Esophagus muscularis mucosa (tissue), 4 donors: ENCODE results near the gene PPP2R3B. TPM values are rescaled to one million over a fixed set of nuclear protein-coding genes. Genes with fewer than 3 reads are reported as not detected.
"Not testable (repeated sequence)": the region's sequence is repeated elsewhere in the genome, so short reads cannot be mapped to it uniquely, and the experiment has no call there.

ENCODE experiments used
- DNase-seq: peaks from one replicate; pipeline ENCODE4 v3.0.0-alpha.2; 2017; ENCODE audit errors: extremely low spot score
- H3K27ac ChIP-seq, 4 donors: fragments of 200-600 bp; sonication (generic); replicated peaks in 1 of 4; 1 replicate in 3 of 4; 2 replicates in 1 of 4; pipeline ENCODE4 v1.5.1; 2016 to 2019; ENCODE audit warnings: mild to moderate bottlenecking in 1 of 4
- H3K27me3 ChIP-seq, 4 donors: fragments of 200-600 bp; sonication (generic); one replicate each; pipeline versions ENCODE4 v1.5.1 to v1.6.0; 2016 to 2019
- H3K36me3 ChIP-seq, 4 donors: fragments of 200-600 bp; sonication (generic); one replicate each; pipeline ENCODE4 v1.5.1; 2016 to 2019
- H3K4me1 ChIP-seq, 4 donors: fragments of 200-600 bp; sonication (generic); one replicate each; pipeline ENCODE4 v1.5.1; 2016 to 2019
- H3K4me3 ChIP-seq, 4 donors: fragments of 200-600 bp; sonication (generic); 1 replicate in 2 of 4; 2 replicates in 2 of 4; pipeline ENCODE4 v1.5.1; 2016 to 2019; ENCODE audit warnings: mild to moderate bottlenecking in 4 of 4, moderate library complexity in 1 of 4
- H3K9me3 ChIP-seq, 4 donors: fragments of 200-600 bp; sonication (generic); 1 replicate in 3 of 4; 2 replicates in 1 of 4; pipeline ENCODE4 v1.5.1; 2016 to 2019
- EP300 ChIP-seq: sonication (generic); formaldehyde crosslinking; IDR thresholded peaks from one replicate; pipeline ENCODE4 v1.6.1; 2017; ENCODE audit warnings: antibody characterized with exemption
- POLR2A ChIP-seq: fragments of 450-650 bp; IDR thresholded peaks from one replicate; pipeline ENCODE4 v1.6.1; 2017; ENCODE audit warnings: antibody characterized with exemption, moderate library complexity, mild to moderate bottlenecking, low read depth
- POLR2AphosphoS5 ChIP-seq, 2 donors: sonication (generic); formaldehyde crosslinking; IDR thresholded peaks; one replicate each; pipeline ENCODE4 v1.6.1; 2017; ENCODE audit warnings: antibody characterized with exemption in 2 of 2
- WGBS: methylation state at CpG from one replicate; pipeline ENCODE4 v1.1.5; 2018; 5-methylcytosine and 5-hydroxymethylcytosine counted together
- intact Hi-C: fragments of 100-400 bp; cut with DNase I; formaldehyde crosslinking; loops from one replicate; pipeline ENCODE4 v1.15.1; 2023
- total RNA-seq, 4 donors: library from RNA; depleted of rRNA; stranded (reverse); fragments of >200 nt; gene quantifications; one replicate each; pipeline versions ENCODE4 v1.1.0 to v1.2.1, GENCODE V29; 2016
- TF ChIP-seq, protein P1 (sequence below), 3 experiments: fragments of 200-600 bp in 2 of 3; fragments of 450-650 bp in 1 of 3; sonication (generic) in 2 of 3; IDR thresholded peaks; one replicate each; pipeline ENCODE4 v1.5.1; 2017 to 2019; ENCODE audit warnings: antibody characterized with exemption in 3 of 3, mild to moderate bottlenecking in 2 of 3, moderate library complexity in 1 of 3

PPP2R3B gene
- total RNA-seq, 4 donors from 2014 or later = 4.0 to 8.3 (median 5.4) TPM

DNA sequence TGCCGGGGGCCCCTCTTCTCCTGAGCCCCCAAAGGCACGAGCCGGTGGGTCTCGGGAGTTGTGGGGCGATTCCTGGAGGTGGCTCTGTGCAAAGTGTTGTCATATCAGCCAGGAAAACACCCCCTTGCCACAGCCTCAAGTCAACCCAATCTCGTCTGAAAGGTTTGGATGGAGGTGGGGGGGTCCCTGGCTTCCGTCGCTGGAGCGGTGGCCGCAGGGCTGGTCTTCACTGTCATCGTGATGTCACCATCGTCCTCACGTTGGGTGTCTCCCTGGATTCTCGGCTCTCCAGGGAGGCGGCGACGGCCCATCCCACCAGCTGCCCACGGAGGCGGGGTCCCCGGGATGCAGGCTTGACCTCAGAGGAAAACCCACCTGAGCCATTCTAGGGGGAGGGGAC lies 38.3 kb upstream of the PPP2R3B start:
- Histone ChIP-seq H3K4me1 (peaks cover 0 to 7% (median 5%) of the 10 kb centered on the region in 4 donors), H3K27ac (no peak overlapping the region), H3K27me3 (peaks cover 0 to 76% (median 9%) of the 10 kb centered on the region in 4 donors), H3K4me3 (no peak overlapping the region), H3K9me3 (no peaks in the 10 kb centered on the region), H3K36me3 (no peaks in the 10 kb centered on the region)
- WGBS = 68% methylated on average over 6 of the region's 20 CpGs
- TF ChIP-seq, protein P1, sequence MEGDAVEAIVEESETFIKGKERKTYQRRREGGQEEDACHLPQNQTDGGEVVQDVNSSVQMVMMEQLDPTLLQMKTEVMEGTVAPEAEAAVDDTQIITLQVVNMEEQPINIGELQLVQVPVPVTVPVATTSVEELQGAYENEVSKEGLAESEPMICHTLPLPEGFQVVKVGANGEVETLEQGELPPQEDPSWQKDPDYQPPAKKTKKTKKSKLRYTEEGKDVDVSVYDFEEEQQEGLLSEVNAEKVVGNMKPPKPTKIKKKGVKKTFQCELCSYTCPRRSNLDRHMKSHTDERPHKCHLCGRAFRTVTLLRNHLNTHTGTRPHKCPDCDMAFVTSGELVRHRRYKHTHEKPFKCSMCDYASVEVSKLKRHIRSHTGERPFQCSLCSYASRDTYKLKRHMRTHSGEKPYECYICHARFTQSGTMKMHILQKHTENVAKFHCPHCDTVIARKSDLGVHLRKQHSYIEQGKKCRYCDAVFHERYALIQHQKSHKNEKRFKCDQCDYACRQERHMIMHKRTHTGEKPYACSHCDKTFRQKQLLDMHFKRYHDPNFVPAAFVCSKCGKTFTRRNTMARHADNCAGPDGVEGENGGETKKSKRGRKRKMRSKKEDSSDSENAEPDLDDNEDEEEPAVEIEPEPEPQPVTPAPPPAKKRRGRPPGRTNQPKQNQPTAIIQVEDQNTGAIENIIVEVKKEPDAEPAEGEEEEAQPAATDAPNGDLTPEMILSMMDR (IDR thresholded peaks at IDR 0.05) = no peak
- no peak for DNase-seq
- intact Hi-C loops = no loop called here

DNA sequence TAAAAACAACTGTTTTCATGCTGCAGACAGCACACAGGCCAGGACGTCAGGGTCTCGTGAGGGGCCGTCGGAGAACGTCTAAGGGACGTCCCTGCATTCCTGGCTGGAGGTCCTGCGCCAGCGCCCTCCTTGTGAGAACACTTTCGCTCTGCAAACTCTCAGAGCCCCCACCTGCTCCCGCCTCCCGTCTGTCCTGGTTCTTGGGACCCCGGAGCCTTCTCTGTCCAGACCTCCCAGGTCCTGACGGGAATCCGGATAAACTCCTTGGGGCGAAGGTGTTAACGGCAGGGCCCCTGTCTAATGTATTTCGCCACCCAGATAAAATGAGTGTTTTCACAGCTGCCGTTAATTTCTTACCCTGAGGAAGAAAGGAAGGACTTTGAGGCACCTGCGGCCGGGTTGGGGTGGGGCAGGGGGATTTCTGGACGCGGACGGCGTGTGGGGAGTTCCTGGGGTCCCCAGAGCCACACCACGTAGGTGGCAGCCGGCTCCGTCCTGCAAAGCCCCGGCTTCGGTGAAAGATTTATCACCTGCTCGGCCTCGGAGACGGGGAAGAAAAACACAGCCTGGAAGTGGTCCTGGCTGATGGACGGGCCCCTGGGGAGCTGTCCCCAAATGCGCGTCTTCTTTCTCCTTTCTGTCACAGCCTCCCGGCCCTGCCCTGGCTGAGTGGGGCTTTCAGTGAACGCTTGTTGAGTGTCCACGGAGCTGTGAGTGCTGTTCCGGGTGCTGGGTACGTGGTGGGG lies 35.1 kb upstream of the PPP2R3B start:
- no peak overlapping the region for H3K4me3 ChIP-seq
- 30% methylated on average over 37 of the region's 40 CpGs for WGBS
- TF ChIP-seq, protein P1 (IDR thresholded peaks at IDR 0.05) = no peak
- TF ChIP-seq EP300 (no peak), POLR2AphosphoS5 (IDR thresholded peaks at IDR 0.05) (no peak), POLR2A (no peak)
- no peaks in the 10 kb centered on the region for H3K4me1 ChIP-seq
- no peaks in the 10 kb centered on the region for H3K36me3 ChIP-seq
- no peaks in the 10 kb centered on the region for H3K9me3 ChIP-seq
- no peak overlapping the region for H3K27ac ChIP-seq
- peaks cover 0 to 48% (median 3%) of the 10 kb centered on the region in 4 donors for H3K27me3 ChIP-seq
- DNase-seq = no peak
- intact Hi-C loops = no loop called here

DNA sequence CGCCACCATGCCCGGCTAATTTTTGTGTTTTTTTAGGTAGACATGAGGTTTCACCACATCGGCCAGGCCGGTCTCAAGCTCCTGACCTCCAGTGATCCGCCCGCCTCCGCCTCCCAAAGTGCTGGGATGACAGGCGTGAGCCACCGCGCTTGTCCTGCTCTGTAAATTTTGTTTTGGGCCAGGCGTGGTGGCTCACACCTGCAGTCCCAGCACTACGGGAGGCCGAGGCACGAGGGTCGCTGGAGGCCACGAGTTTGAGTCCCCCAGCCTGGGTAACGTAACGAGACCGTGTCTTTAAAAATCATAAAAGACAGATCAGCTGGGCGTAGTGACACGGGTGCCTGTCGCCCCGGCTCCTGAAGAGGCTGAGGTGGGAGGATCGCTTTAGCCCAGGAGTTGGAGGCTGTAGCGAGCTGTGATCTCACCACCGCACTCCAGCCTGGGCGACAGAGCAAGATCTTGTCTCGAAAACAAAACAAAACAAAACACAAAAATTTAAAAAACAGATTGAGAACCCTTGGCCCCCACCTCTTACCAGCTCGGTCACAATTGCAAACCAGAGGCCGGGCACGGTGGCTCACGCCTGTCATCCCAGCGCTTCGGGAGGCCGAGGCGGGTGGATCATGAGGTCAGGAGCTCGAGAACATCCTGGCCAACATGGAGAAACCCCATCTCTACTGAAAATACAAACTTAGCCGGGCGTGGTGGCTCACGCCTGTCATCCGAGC lies 34.0 kb upstream of the PPP2R3B start:
- 89% methylated on average over 35 of the region's 41 CpGs for WGBS
- Histone ChIP-seq H3K4me3 (no peak overlapping the region), H3K9me3 (no peaks in the 10 kb centered on the region), H3K27ac (no peak overlapping the region), H3K27me3 (peaks cover 0 to 36% (median 3%) of the 10 kb centered on the region in 4 donors), H3K4me1 (no peaks in the 10 kb centered on the region), H3K36me3 (no peaks in the 10 kb centered on the region)
- intact Hi-C loops = no loop called here
- no peak for TF ChIP-seq EP300
- TF ChIP-seq, protein P1 (IDR thresholded peaks at IDR 0.05) = no peak
- no peak for TF ChIP-seq POLR2AphosphoS5 (IDR thresholded peaks at IDR 0.05)
- no peak for TF ChIP-seq POLR2A
- DNase-seq = no peak

DNA sequence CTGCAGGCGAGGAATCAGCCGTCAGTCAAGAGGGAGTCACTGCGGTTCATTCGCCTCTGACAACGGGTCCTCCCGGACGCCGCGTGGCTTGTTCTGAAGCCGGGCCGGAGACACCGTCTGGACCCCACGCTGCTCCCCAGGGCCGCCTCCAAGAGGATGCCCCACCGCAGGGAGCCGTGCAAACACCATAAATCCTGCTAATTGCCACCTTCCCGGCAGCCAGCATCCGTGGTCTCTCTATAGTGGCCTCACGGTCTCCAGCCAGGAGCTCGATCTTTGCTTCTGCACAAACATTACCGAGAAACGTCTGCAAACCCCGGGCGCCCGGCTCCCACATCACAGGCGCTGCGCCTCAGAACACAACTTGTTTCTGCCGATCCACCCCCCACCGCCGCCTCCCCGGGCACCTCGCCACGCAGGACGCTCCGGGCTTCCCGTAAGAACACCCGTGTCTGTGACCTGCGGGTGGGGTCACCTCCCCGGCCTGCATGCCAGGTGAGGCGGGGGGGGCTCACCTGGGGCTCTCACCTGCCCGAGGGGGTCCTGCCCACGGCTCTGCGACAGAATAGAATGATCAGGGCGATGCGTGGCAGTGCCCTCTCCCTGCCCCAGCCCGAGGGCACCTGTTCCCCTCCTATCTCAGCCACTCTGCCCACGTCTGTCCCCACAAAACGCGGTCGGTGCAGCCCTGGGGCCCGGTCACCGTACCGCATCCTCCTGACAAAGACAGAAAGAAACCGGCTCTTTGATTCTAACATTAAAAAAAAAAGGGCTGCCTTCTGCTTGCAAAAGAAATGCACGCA lies 32.4 kb upstream of the PPP2R3B start:
- H3K4me3 ChIP-seq = no peak overlapping the region
- intact Hi-C loops = no loop called here
- no peak for DNase-seq
- H3K4me1 ChIP-seq = peaks cover 0 to 2% (median 1%) of the 10 kb centered on the region in 4 donors
- H3K36me3 ChIP-seq = no peaks in the 10 kb centered on the region
- H3K9me3 ChIP-seq = no peaks in the 10 kb centered on the region
- no peak overlapping the region for H3K27ac ChIP-seq
- peaks cover 0 to 21% (median 3%) of the 10 kb centered on the region in 4 donors for H3K27me3 ChIP-seq
- WGBS = 77% methylated on average over 43 of the region's 55 CpGs
- TF ChIP-seq POLR2AphosphoS5 (IDR thresholded peaks at IDR 0.05) (no peak), EP300 (no peak), POLR2A (no peak)
- TF ChIP-seq, protein P1 (IDR thresholded peaks at IDR 0.05) = no peak

DNA sequence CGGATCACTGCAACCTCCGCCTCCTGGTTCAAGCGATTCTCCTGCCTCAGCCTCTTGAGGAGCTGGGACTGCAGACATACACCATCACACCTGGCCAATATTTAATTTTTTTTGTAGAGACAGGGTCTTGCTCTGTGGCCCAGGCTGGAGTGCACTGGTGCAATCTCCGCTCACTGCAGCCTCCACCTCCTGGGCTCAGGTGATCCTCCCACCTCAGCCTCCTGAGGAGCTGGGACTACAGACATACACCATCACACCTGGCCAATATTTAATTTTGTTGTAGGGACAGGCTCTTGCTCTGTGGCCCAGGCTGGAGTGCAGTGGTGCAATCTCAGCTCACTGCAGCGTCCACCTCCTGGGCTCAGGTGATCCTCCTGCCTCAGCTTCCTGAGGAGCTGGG lies 28.8 kb upstream of the PPP2R3B start:
- DNase-seq, intact Hi-C loops, H3K27me3 ChIP-seq, H3K27ac ChIP-seq, H3K9me3 ChIP-seq, H3K4me3 ChIP-seq, H3K36me3 ChIP-seq: not testable (repeated sequence)
- WGBS = 70% methylated on average over 5 of the region's 5 CpGs
- peaks cover 2 to 15% (median 15%) of the 10 kb centered on the region in 4 donors for H3K4me1 ChIP-seq
